Endothelial cell of umbilical vein (primary cell): ENCODE data around the gene C19orf44.

Experiments used
- CTCF ChIP-seq, 2 donors: IDR thresholded peaks; 1 replicate in 1 of 2; 2 replicates in 1 of 2; pipeline ENCODE4 v1.5.1; 2011; ENCODE audit warnings: low read length in 2 of 2, mild to moderate bottlenecking in 2 of 2, moderate library complexity in 2 of 2, control low read depth in 1 of 2, inconsistent platforms in 1 of 2, low read depth in 1 of 2; ENCODE audit not compliant: insufficient read depth in 1 of 2; ENCODE audit errors: extremely low read depth in 1 of 2
- EZH2 ChIP-seq: IDR thresholded peaks from 2 replicates; pipeline ENCODE4 v1.6.1; 2012; ENCODE audit warnings: borderline replicate concordance, low read depth, mild to moderate bottlenecking, moderate library complexity, low read length, inconsistent platforms; ENCODE audit not compliant: severe bottlenecking
- GATA2 ChIP-seq: IDR thresholded peaks from 2 replicates; pipeline ENCODE4 v1.7.0; 2011; ENCODE audit warnings: low read depth, mild to moderate bottlenecking, moderate library complexity, mixed read lengths, low read length; ENCODE audit not compliant: insufficient read length, insufficient read depth
- MAX ChIP-seq: IDR thresholded peaks from 2 replicates; pipeline ENCODE4 v1.6.1; 2011; ENCODE audit not compliant: insufficient read depth, insufficient read length
- MYC ChIP-seq: IDR thresholded peaks from one replicate; pipeline ENCODE4 v1.6.1; 2011; ENCODE audit warnings: mild to moderate bottlenecking, low read depth, low read length
- POLR2A ChIP-seq: IDR thresholded peaks from 2 replicates; pipeline ENCODE4 v1.6.1; 2012; ENCODE audit warnings: low read depth, mild to moderate bottlenecking, control low read depth, low read length
- POLR2AphosphoS5 ChIP-seq: IDR thresholded peaks from 2 replicates; pipeline ENCODE4 v1.6.1; 2012; ENCODE audit warnings: low read depth, mild to moderate bottlenecking, control low read depth, low read length, moderate library complexity; ENCODE audit not compliant: insufficient read depth

- TF ChIP-seq CTCF (IDR thresholded peaks at IDR 0.05; ENCODE audit: extremely low read depth in 1 of 2, insufficient read depth in 1 of 2, low read depth in 1 of 2, low read length in 2 of 2): no peak
- TF ChIP-seq POLR2A: no peak
- TF ChIP-seq MAX: no peak
- TF ChIP-seq POLR2AphosphoS5: no peak
- TF ChIP-seq EZH2: no peak
- no peak for TF ChIP-seq GATA2
- TF ChIP-seq MYC: no peak
Observed at GRCh38 chr19:16532440-16533234, 36.4 kb downstream of the C19orf44 start.
